Caco-2 (cell line): ENCODE results near the gene BIRC5. TPM values are rescaled to one million over a fixed set of nuclear protein-coding genes. Genes with fewer than 3 reads are reported as not detected.

Source experiments
- BruUV-seq: library from RNA; stranded (reverse); fragments of 400-500 nt; replicated peaks from 2 replicates; lab custom pipeline; 2021; lab: Mats Ljungman, UMichigan
- CTCF ChIA-PET: fragments of 300-600 bp; sonication (Branson Sonifier 250); formaldehyde crosslinking; loops from one replicate; lab custom pipeline; 2022; ENCODE audit warnings: antibody characterized with exemption; lab: Charles Lee
- POLR2A ChIA-PET: fragments of 300-600 bp; sonication (Branson Sonifier 250); formaldehyde crosslinking; loops from one replicate; lab custom pipeline; 2022; ENCODE audit warnings: antibody characterized with exemption; lab: Charles Lee
- DNase-seq, 2 experiments: peaks; one replicate each; pipeline versions ENCODE4 v3.0.0 to v3.0.0-alpha.2; 2020 to 2022
- H3K27me3 ChIP-seq: replicated peaks from 2 replicates; pipeline ENCODE4 v1.6.0; 2011; ENCODE audit warnings: low read length; ENCODE audit not compliant: control insufficient read depth, insufficient read depth
- H3K36me3 ChIP-seq: 2 replicates; pipeline ENCODE4 v1.5.1; 2011; ENCODE audit warnings: low read length; ENCODE audit not compliant: control insufficient read depth, insufficient read depth
- H3K4me1 ChIP-seq: fragments of 250-450 bp; sonication (Bioruptor Pico); 2 replicates; pipeline ENCODE4 v1.5.1; 2020; ENCODE audit warnings: mild to moderate bottlenecking
- H3K4me3 ChIP-seq: 2 replicates; pipeline ENCODE4 v1.5.1; 2011; ENCODE audit warnings: low read depth, mild to moderate bottlenecking, control low read depth, low read length
- H3K9me3 ChIP-seq: fragments of 250-450 bp; sonication (Bioruptor Pico); 2 replicates; pipeline ENCODE4 v1.5.1; 2020; ENCODE audit warnings: mild to moderate bottlenecking, moderate library complexity
- H3K27ac Mint-ChIP-seq: one replicate; pipeline ENCODE4 v1.8.0; 2022; ENCODE audit warnings: mixed read lengths; ENCODE audit not compliant: unreplicated experiment
- H3K27me3 Mint-ChIP-seq: one replicate; pipeline ENCODE4 v1.8.0; 2022; ENCODE audit warnings: mixed read lengths; ENCODE audit not compliant: insufficient read depth, unreplicated experiment
- H3K36me3 Mint-ChIP-seq: one replicate; pipeline ENCODE4 v1.8.0; 2022; ENCODE audit warnings: mild to moderate bottlenecking, mixed read lengths; ENCODE audit not compliant: insufficient read depth, unreplicated experiment
- H3K4me1 Mint-ChIP-seq: one replicate; pipeline ENCODE4 v1.8.0; 2022; ENCODE audit warnings: low read depth, mixed read lengths; ENCODE audit not compliant: unreplicated experiment
- H3K4me3 Mint-ChIP-seq: one replicate; pipeline ENCODE4 v1.8.0; 2022; ENCODE audit warnings: mild to moderate bottlenecking, moderate library complexity, mixed read lengths; ENCODE audit not compliant: unreplicated experiment
- H3K9me3 Mint-ChIP-seq: one replicate; pipeline ENCODE4 v1.8.0; 2022; ENCODE audit warnings: mixed read lengths; ENCODE audit not compliant: unreplicated experiment
- intact Hi-C: fragments of 100-400 bp; cut with micrococcal nuclease; formaldehyde crosslinking; loops from one replicate; pipeline ENCODE4 v1.10.0; 2022; ENCODE audit not compliant: unreplicated experiment
- total RNA-seq: library from RNA; stranded (reverse); gene quantifications from 2 replicates; pipeline ENCODE4 v1.2.3, GENCODE V29; 2022
- TF ChIP-seq, protein P1 (sequence below), 2 experiments: fragments of 200-600 bp in 1 of 2; IDR thresholded peaks; 1 replicate in 1 of 2; 2 replicates in 1 of 2; pipeline versions ENCODE4 v1.5.1 to v1.8.0; 2011 to 2022; ENCODE audit warnings: antibody characterized with exemption in 1 of 2, control low read depth in 1 of 2, inconsistent platforms in 1 of 2, low read depth in 1 of 2, low read length in 1 of 2, mild to moderate bottlenecking in 1 of 2, moderate library complexity in 1 of 2; ENCODE audit not compliant: insufficient read depth in 1 of 2, severe bottlenecking in 1 of 2, unreplicated experiment in 1 of 2

Gene BIRC5
- total RNA-seq, 1 experiment from 2014 or later = 88.8 TPM

DNA sequence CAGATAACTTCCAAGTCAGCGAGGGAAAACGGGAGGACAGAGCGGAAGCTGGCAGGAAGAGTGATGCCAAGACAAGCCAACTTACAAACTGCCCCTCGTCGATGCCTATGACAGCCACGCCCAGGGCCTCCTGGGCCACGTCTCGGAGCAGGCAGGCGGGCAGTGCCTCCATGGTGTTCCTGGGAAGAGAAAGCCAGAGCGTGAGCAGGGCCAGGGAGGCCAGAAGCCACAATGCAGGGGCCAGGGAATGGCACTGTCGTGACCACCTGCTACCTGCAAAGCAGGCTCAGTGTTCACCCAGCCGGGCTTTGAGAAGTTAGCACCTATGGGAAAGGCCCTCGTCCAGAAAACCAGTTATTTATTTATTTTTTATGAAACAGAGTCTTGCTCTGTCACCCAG, 31.5 kb upstream of the BIRC5 start:
- H3K9me3 ChIP-seq = no peaks in the 10 kb centered on the region
- no peaks in the 10 kb centered on the region; the same call in 1 of the 2 replicates for H3K36me3 ChIP-seq
- TF ChIP-seq, protein P1, sequence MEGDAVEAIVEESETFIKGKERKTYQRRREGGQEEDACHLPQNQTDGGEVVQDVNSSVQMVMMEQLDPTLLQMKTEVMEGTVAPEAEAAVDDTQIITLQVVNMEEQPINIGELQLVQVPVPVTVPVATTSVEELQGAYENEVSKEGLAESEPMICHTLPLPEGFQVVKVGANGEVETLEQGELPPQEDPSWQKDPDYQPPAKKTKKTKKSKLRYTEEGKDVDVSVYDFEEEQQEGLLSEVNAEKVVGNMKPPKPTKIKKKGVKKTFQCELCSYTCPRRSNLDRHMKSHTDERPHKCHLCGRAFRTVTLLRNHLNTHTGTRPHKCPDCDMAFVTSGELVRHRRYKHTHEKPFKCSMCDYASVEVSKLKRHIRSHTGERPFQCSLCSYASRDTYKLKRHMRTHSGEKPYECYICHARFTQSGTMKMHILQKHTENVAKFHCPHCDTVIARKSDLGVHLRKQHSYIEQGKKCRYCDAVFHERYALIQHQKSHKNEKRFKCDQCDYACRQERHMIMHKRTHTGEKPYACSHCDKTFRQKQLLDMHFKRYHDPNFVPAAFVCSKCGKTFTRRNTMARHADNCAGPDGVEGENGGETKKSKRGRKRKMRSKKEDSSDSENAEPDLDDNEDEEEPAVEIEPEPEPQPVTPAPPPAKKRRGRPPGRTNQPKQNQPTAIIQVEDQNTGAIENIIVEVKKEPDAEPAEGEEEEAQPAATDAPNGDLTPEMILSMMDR (IDR thresholded peaks at IDR 0.05; ENCODE audit: insufficient read depth in 1 of 2, low read depth in 1 of 2, low read length in 1 of 2, severe bottlenecking in 1 of 2, unreplicated experiment in 1 of 2) = no peak
- ChIA-PET CTCF (interaction anchor here (0.5 kb wide), 1 partner anchor 65 kb away, joined by 4 read pairs; no protein-coding TSS in a partner anchor), POLR2A (interaction anchor here (1.6 kb wide), 1 partner anchor 13 kb away, joined by 3 read pairs; no protein-coding TSS in a partner anchor)
- no TSS peak for BruUV-seq
- Mint-ChIP-seq H3K9me3 (no peaks in the 10 kb centered on the region), H3K27me3 (no peaks in the 10 kb centered on the region), H3K27ac (no peak overlapping the region), H3K4me3 (no peak overlapping the region), H3K4me1 (peaks cover 16% of the 10 kb centered on the region), H3K36me3 (peaks cover 94% of the 10 kb centered on the region)
- DNase-seq = no peak
- H3K4me1 ChIP-seq = peaks cover 15% of the 10 kb centered on the region
- H3K4me3 ChIP-seq = no peak overlapping the region
- intact Hi-C loops = no loop called here
- H3K27me3 ChIP-seq = no peaks in the 10 kb centered on the region

DNA sequence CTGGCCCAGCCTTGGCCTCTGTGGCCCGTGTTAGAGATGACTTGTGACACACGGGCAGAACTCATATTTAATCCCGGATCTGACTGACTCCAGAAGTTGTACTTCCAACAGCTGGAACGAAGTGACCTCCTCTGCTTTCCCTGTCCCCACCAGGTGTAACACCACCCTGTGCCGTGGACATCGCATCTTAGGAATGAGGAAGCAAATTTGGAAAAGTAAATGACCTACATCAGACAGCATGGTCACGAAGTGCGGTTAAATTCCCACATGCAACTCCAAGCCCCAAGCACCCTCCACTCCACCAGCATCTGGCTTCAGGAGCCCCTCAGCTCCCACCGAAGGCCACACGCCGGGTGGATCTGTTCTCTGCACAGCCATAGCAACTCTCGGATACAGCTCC, 30.1 kb upstream of the BIRC5 start:
- H3K4me1 ChIP-seq = peaks cover 15% of the 10 kb centered on the region
- BruUV-seq = no TSS peak
- TF ChIP-seq, protein P1 (IDR thresholded peaks at IDR 0.05; ENCODE audit: insufficient read depth in 1 of 2, low read depth in 1 of 2, low read length in 1 of 2, severe bottlenecking in 1 of 2, unreplicated experiment in 1 of 2) = no peak
- Mint-ChIP-seq H3K9me3 (no peaks in the 10 kb centered on the region), H3K4me3 (peak overlapping the region; percentile 47), H3K27ac (peak overlapping the region; percentile 41), H3K4me1 (peaks cover 22% of the 10 kb centered on the region), H3K27me3 (no peaks in the 10 kb centered on the region), H3K36me3 (peaks cover 88% of the 10 kb centered on the region)
- intact Hi-C loops = no loop called here
- H3K36me3 ChIP-seq = no peaks in the 10 kb centered on the region; the same call in 1 of the 2 replicates
- no peak for DNase-seq
- CTCF ChIA-PET = interaction anchor here (0.6 kb wide), 1 partner anchor 1964 kb away, joined by 3 read pairs; no protein-coding TSS in a partner anchor
- no peaks in the 10 kb centered on the region for H3K27me3 ChIP-seq
- POLR2A ChIA-PET = interaction anchor here (0.6 kb wide), 1 partner anchor 21 kb away, joined by 3 read pairs; no protein-coding TSS in a partner anchor
- no peaks in the 10 kb centered on the region for H3K9me3 ChIP-seq
- H3K4me3 ChIP-seq = no peak overlapping the region

DNA sequence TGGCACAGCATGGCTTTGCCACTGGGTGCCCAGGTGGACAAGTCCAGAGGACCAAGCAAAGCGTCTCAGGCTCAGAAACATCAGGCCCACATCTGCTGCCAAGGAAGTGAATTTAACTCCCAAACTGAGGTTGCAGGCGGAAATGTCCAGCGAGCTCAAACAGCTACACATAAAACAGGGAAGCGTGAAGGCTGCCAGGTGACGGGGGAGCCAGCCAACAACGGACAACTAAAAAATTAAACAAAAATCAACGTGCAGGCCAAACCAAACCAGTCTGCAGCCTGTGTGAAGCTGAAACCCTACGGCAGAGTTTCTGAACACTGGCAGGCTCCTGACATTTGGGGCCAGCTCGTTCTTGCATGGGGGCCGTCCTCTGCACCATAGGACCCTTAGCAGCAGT, 29.7 kb upstream of the BIRC5 start:
- BruUV-seq = no TSS peak
- Mint-ChIP-seq H3K27me3 (no peaks in the 10 kb centered on the region), H3K27ac (peak overlapping the region; percentile 41), H3K9me3 (no peaks in the 10 kb centered on the region), H3K4me1 (peaks cover 22% of the 10 kb centered on the region), H3K4me3 (peak overlapping the region; percentile 72), H3K36me3 (peaks cover 83% of the 10 kb centered on the region)
- Histone ChIP-seq H3K4me1 (peaks cover 15% of the 10 kb centered on the region), H3K36me3 (no peaks in the 10 kb centered on the region; the same call in 1 of the 2 replicates), H3K4me3 (no peak overlapping the region), H3K9me3 (no peaks in the 10 kb centered on the region), H3K27me3 (no peaks in the 10 kb centered on the region)
- TF ChIP-seq, protein P1 (IDR thresholded peaks at IDR 0.05; ENCODE audit: insufficient read depth in 1 of 2, low read depth in 1 of 2, low read length in 1 of 2, severe bottlenecking in 1 of 2, unreplicated experiment in 1 of 2) = no peak
- POLR2A ChIA-PET = interaction anchor here (0.6 kb wide), 1 partner anchor 22 kb away, joined by 3 read pairs; no protein-coding TSS in a partner anchor
- intact Hi-C loops = no loop called here
- no peak for DNase-seq
- CTCF ChIA-PET = interaction anchor here (0.6 kb wide), 1 partner anchor 1964 kb away, joined by 3 read pairs; no protein-coding TSS in a partner anchor
